ENCODE measurements around the gene CYSTM1.

GRCh38 chr5:140141241-140141640 is 33.7 kb upstream of the CYSTM1 start:
- TF ChIP-seq, protein P1, sequence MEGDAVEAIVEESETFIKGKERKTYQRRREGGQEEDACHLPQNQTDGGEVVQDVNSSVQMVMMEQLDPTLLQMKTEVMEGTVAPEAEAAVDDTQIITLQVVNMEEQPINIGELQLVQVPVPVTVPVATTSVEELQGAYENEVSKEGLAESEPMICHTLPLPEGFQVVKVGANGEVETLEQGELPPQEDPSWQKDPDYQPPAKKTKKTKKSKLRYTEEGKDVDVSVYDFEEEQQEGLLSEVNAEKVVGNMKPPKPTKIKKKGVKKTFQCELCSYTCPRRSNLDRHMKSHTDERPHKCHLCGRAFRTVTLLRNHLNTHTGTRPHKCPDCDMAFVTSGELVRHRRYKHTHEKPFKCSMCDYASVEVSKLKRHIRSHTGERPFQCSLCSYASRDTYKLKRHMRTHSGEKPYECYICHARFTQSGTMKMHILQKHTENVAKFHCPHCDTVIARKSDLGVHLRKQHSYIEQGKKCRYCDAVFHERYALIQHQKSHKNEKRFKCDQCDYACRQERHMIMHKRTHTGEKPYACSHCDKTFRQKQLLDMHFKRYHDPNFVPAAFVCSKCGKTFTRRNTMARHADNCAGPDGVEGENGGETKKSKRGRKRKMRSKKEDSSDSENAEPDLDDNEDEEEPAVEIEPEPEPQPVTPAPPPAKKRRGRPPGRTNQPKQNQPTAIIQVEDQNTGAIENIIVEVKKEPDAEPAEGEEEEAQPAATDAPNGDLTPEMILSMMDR (IDR thresholded peaks at IDR 0.05 in 8 of 11, conservative IDR thresholded peaks at IDR 0.05 in 3 of 11), result no peak
- TF ChIP-seq POLR2AphosphoS5 (IDR thresholded peaks at IDR 0.05), result no peak
